Smooth muscle cell of the coronary artery (primary cell): ENCODE results near the gene KIRREL3. TPM values are rescaled to one million over a fixed set of nuclear protein-coding genes. Genes with fewer than 3 reads are reported as not detected.

Source experiments
- total RNA-seq: library from RNA; depleted of rRNA; stranded (reverse); fragments of >200 nt; gene quantifications from 2 replicates; pipeline ENCODE4 v1.2.3, GENCODE V29; 2014; ENCODE audit warnings: low replicate concordance

Gene KIRREL3
- 0.68 and 1.1 TPM in 2 replicates for total RNA-seq

DNA sequence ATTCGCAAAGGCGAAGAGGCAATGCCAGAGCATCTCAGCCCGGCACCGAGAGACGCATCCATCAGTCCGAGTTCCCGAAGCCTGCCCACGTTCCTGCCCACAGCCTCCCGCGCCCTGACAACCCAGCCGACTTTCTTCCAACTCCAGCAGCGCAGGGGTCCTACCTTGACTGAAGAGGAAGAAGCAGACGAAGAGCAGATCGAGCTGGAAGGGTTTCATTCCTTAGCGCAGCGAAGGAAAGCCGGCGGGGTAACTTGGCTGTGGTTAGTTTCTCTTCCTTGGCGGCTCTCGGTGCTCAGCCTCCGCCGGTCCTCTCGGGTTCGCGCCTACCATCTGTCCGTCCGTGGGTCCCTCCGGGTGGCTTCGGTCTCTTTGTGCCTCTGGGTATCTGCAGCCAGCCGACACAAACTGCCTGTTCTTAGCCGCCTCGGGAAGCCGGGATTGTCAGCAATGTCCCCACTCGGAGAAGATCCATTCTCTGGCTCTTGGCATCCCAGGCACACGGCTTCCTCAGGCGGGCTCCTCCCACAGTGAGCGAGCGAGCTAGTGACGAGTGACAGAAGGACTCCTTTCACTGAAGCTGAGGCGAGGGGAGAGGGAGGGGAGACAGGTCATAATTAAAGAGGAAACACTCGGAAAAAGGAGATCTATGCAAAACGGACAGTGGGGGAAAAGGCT lies at the start of gene KIRREL3:
KIRREL3 (minus strand) TSS at position 480 of the 678 bp plus-strand sequence.

